ENCODE data around the gene EFNA5.

The EFNA5 gene

DNA sequence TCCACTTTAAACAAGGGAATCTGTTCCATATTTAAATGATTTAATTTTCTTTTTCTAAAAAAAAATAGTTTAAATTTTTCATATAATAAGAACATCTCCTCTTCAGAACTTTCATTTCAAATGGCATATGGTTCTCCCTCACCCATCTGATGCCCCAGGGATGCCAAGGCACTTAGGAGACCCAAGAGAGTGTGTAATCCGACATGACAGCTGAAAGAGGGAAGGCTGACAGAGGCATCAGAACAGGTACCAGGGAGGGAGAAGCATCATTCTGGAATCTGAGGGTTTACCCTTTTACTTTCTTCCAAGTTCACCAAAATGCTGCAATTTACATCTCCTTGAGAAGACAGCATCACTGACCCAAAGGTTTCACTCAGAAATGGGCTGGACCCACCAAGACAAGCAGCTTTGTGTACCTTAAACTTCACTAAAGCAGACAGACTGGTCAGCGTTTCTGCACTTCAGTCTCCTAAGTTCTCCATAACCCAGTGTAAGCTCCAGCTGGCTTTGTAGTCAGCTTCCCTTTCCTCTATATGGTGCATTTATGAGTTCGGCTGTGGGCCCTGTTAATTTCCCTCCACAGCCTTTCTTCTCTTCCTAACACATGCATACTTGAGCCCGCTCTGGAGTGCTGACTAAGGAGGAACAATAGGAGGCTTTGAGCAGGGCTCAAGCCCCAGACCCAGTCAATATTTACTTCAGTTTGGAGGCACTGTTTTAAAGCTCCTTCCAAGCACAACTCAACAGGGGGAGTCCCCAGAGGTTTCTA lies 17.7 kb downstream of the EFNA5 start:
- DNase-seq (ENCODE audit: low read depth) = no peak
- H3K4me3 ChIP-seq (ENCODE audit: low read depth, low read length) = no peak overlapping the region

GRCh38 chr5:107652408-107652807 lies 18.3 kb downstream of the EFNA5 start:
- DNase-seq (ENCODE audit: low read depth) = no peak
- H3K4me3 ChIP-seq (ENCODE audit: low read depth, low read length) = no peak overlapping the region

GRCh38 chr5:107651325-107651724 lies 19.4 kb downstream of the EFNA5 start:
- H3K4me3 ChIP-seq (ENCODE audit: low read depth, low read length) = no peak overlapping the region
- DNase-seq (ENCODE audit: low read depth) = no peak

DNA sequence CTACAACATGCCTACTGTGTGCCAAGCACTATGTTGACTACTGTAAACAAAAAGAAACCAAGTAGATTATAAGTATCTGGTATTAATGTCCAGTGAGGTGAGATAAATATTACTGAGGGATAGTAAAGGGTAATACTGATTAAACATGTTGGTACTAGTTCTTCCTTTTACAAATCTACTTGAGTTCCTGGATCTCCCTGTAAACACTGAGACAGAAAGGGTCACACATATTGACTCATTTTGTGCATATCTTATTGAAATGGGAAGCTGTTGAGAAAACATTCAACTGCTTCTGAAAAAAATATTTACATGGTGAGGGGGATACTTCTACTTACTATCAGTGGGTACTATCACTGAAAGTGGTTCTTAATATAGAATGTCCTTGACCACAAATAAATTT lies 24.3 kb downstream of the EFNA5 start:
- no peak for DNase-seq (ENCODE audit: low read depth)

GRCh38 chr5:107640568-107640967 lies 30.2 kb downstream of the EFNA5 start:
- DNase-seq (ENCODE audit: low read depth) = no peak

More for the DNA sequence above, 24.3 kb downstream of the EFNA5 start:
- no peak overlapping the region for H3K4me3 ChIP-seq (ENCODE audit: low read depth, low read length)

GRCh38 chr5:107639990-107640389 lies 30.7 kb downstream of the EFNA5 start:
- DNase-seq (ENCODE audit: low read depth) = no peak
- H3K4me3 ChIP-seq (ENCODE audit: low read depth, low read length) = no peak overlapping the region

More at GRCh38 chr5:107640568-107640967, 30.2 kb downstream of the EFNA5 start:
- no peak overlapping the region for H3K4me3 ChIP-seq (ENCODE audit: low read depth, low read length)

DNA sequence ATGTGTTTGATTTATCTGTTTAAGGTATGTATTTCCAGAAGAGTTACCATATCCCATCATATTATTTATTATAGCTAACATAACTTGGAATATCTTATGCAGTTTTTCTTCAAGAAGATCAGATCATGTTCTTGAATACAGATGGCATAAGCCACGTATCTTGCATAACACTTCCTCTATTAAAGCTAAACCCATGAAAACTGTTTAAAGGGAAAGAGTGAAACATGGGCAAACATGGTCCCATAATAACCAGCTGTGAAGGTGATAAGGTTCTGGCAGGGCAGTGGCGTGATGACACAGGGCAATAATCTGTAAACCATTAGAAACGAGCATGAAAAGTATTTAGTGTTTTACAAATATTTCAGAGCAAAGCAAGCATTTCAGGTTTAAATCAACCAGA lies 34.2 kb downstream of the EFNA5 start:
- H3K4me3 ChIP-seq (ENCODE audit: low read depth, low read length) = no peak overlapping the region
- no peak for DNase-seq (ENCODE audit: low read depth)

DNA sequence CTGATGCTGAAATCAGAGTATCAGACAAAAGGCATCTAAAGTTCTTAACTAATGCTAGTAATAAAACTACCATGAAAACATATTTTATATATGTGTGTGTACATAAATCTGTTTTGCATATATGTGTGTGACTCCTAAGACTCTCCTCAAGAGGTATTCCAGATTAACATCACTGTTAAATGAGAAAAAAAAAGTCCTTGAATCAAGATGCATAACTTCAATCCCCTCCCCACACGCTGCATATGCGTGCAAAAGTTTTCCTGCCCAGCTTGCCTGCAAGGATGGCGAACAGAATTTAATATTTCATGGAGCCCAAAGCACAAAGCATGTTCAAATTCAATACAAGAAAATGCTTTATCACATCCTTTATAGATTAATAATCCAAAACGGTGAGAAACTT lies 34.7 kb downstream of the EFNA5 start:
- no peak overlapping the region for H3K4me3 ChIP-seq (ENCODE audit: low read depth, low read length)
- no peak for DNase-seq (ENCODE audit: low read depth)

DNA sequence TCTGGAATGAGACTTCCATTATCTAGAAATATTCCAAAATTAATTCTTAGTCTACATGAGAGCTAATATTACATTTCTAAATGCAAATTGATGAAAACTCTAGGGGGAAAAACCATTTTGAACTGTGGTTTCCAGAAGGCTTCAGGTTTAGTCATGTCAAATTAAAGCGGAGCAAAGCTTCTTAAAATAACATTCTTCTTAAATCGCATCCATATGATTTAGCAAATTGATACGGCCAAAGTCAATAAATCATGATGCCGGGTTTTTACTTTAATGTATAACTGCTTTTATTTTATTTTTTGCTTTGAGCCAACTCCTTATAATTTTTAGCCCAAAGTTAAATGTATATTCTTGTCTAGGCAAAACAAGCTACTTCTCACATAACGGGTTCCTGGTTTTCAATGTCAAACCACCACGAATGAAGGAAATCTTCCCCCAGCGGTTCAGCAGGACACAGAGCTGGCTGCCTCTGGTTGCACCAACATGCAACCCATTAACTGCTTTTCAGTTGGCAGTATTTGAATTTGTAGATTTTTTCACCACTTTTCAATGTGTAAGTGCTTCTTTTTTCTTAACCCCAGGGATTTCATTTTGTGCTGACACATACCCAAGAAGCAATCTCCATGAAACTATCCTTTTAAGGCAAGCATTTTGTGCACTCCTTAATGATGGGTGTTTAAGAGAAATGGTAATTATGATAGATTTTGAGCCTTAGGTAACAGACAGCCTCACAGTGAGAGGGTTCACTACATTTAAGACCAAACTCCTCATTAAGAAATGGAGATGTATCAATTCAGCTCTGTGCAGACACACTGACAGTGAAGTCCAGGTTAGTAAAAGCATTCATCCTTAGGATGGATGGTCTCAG lies 35.5 kb downstream of the EFNA5 start:
- H3K4me3 ChIP-seq (ENCODE audit: low read depth, low read length) = no peak overlapping the region
- DNase-seq (ENCODE audit: low read depth) = no peak

DNA sequence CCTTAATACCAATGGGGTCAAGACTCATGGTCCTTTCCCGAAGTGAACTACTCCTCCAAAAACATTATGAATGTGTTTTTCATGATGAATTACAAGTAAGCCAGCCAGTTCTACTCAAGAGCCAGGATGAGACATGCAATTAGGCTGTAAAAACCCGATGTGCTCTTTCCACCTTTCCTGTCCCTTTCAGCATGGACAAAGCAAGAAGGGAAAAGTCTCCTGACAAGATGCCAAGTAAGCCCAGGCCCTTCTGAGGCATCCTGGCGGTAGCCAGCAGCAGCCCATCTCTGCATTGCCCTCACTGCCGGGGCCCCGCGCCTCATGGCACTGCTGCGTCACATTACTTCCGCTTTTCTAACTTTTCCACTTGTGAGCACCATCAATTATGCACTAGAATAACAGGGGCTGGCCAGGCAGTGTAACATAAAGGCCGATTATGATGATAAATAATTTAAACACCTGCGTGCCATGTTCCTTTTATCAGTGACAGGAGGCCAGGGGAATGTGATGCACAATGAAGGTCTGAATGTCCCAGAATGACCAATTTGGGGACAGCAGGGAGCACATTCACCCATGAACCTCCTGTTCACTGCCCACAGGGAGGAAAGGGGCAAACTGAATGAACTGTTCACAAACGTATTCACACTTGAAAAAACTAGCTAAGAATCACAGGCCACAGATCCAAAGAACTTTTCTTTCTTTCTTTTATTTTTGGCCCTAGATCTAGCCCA lies 37.4 kb downstream of the EFNA5 start:
- peak; percentile 15 for DNase-seq (ENCODE audit: low read depth)

GRCh38 chr5:107631805-107632362 lies 38.9 kb downstream of the EFNA5 start:
- no peak overlapping the region for H3K4me3 ChIP-seq (ENCODE audit: low read depth, low read length)
- no peak for DNase-seq (ENCODE audit: low read depth)

More for the DNA sequence above, 37.4 kb downstream of the EFNA5 start:
- no peak overlapping the region for H3K4me3 ChIP-seq (ENCODE audit: low read depth, low read length)

GRCh38 chr5:107630184-107630583 lies 40.6 kb downstream of the EFNA5 start:
- no peak overlapping the region for H3K4me3 ChIP-seq (ENCODE audit: low read depth, low read length)
- DNase-seq (ENCODE audit: low read depth) = no peak

GRCh38 chr5:107624235-107624634 lies 46.5 kb downstream of the EFNA5 start:
- H3K4me3 ChIP-seq (ENCODE audit: low read depth, low read length) = no peak overlapping the region
- DNase-seq (ENCODE audit: low read depth) = no peak

- DNase-seq (ENCODE audit: low read depth) = no peak
- no peak overlapping the region for H3K4me3 ChIP-seq (ENCODE audit: low read depth, low read length)
Measured at GRCh38 chr5:107621089-107621488, 49.6 kb downstream of the EFNA5 start.

- DNase-seq (ENCODE audit: low read depth) = no peak
- H3K4me3 ChIP-seq (ENCODE audit: low read depth, low read length) = no peak overlapping the region
Measured at GRCh38 chr5:107619781-107620180, 51.0 kb downstream of the EFNA5 start.

DNA sequence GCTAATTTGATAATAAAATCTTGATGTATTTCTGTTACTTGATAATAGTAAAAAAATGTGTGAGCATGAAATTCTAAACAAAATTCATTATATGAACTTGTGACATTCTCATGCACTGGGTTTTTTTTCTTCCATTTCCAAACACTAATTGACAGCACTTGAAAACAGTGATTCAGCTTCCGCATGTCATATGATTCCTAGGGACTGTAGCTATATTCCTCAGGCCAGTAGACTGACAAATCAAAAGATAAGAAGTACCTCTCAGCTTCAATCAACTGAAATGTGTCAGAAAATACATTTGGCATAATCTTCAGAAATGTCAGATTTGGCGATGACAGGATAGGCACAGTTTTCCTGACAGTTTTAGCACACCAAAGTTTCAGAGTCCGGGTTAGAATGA lies 52.5 kb downstream of the EFNA5 start:
- no peak overlapping the region for H3K4me3 ChIP-seq (ENCODE audit: low read depth, low read length)
- no peak for DNase-seq (ENCODE audit: low read depth)

- DNase-seq (ENCODE audit: low read depth) = no peak
- H3K4me3 ChIP-seq (ENCODE audit: low read depth, low read length) = no peak overlapping the region
Measured at GRCh38 chr5:107617052-107617451, 53.7 kb downstream of the EFNA5 start.

- no peak overlapping the region for H3K4me3 ChIP-seq (ENCODE audit: low read depth, low read length)
- no peak for DNase-seq (ENCODE audit: low read depth)
Measured at GRCh38 chr5:107616213-107616612, 54.5 kb downstream of the EFNA5 start.

- no peak overlapping the region for H3K4me3 ChIP-seq (ENCODE audit: low read depth, low read length)
- DNase-seq (ENCODE audit: low read depth) = no peak
Measured at GRCh38 chr5:107615299-107615817, 55.4 kb downstream of the EFNA5 start.
